ENCODE data around the gene PLA2G2D.

Gene PLA2G2D

DNA sequence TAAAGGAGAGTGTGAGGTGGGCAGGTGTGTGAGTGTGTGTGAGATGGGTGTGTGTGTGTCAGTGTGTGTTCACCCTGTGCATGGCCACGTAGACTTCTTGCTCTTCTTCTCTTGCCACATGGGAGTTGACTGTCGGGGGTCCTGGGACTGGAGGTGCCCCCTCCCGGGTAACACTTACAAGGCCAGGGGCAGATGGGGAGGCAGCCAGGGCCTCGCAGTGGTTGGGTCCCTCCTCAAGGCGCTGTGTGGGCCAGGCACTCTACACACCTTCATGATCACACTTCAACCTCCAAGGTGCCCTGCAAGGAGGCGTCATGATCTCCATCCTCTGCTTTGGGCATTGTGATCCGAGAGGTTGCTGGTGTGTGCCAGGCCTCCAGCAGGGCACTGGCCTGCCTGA lies 22.1 kb upstream of the PLA2G2D start:
- peak overlapping the region; percentile 74; the same call in 1 of the 2 replicates for H3K27ac ChIP-seq
- TF ChIP-seq, protein P1, sequence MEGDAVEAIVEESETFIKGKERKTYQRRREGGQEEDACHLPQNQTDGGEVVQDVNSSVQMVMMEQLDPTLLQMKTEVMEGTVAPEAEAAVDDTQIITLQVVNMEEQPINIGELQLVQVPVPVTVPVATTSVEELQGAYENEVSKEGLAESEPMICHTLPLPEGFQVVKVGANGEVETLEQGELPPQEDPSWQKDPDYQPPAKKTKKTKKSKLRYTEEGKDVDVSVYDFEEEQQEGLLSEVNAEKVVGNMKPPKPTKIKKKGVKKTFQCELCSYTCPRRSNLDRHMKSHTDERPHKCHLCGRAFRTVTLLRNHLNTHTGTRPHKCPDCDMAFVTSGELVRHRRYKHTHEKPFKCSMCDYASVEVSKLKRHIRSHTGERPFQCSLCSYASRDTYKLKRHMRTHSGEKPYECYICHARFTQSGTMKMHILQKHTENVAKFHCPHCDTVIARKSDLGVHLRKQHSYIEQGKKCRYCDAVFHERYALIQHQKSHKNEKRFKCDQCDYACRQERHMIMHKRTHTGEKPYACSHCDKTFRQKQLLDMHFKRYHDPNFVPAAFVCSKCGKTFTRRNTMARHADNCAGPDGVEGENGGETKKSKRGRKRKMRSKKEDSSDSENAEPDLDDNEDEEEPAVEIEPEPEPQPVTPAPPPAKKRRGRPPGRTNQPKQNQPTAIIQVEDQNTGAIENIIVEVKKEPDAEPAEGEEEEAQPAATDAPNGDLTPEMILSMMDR (conservative IDR thresholded peaks at IDR 0.05): no peak

DNA sequence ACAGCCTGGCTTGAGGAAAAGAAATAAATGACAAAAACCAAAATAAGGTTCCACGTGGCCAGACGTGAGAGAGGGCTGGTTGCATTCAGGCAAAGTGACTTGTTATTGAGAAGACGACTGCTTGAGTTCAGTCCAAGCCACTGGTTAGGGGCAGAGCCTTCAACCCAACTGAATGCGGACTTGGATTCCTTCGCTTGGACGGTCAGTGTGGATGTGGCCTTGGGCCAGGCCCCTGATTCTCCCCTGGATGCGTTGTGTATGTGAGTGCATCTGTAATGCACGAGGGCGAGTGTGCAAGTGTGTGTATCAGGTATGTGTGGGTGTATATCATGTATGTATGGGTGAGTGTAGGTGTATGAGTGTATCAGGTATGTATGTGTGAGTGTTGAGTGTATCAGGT lies 21.7 kb upstream of the PLA2G2D start:
- H3K27ac ChIP-seq: peak overlapping the region; percentile 74
- TF ChIP-seq, protein P1 (conservative IDR thresholded peaks at IDR 0.05): no peak

DNA sequence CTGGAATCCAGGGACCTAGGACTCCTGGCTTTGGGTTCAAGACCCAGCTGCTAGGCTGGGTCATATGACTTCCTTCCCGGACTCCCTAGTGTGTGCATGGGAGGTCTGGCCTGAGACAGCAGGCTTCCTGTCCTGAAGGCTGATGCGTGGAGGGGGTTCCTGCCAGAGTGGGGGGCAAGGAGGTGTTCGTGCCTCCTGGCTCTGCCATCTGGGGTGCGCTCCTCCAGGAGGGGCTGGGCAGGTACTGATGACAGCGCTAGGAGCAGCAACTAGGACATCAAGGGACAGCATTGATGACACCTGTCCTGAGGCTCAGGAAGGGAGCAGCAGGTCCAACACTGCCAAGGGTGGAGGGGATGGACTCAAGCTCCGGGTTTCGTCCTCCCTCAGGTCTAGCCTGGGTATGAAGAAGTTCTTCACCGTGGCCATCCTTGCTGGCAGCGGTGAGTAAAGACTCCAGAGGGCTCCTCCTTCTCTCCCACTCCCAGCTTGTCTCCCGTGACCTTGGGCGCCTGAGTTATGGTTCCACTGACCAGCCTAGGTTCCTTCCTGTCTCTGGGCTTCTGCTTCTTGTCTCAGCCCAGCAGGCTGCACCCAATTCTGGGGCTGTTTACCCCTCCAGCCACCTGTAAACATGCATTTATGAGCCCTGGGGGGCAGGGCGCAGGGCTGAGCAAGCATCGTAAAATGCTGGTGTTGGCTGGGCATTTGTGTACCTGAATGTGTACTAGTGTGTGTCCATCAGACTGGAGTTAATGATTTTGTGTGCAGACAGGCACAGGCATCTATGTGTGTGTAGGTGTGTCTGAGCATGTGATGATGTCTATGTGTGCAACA lies 20.7 kb upstream of the PLA2G2D start:
- TF ChIP-seq, protein P1 (conservative IDR thresholded peaks at IDR 0.05): no peak
- peak overlapping the region; percentile 74 for H3K27ac ChIP-seq

DNA sequence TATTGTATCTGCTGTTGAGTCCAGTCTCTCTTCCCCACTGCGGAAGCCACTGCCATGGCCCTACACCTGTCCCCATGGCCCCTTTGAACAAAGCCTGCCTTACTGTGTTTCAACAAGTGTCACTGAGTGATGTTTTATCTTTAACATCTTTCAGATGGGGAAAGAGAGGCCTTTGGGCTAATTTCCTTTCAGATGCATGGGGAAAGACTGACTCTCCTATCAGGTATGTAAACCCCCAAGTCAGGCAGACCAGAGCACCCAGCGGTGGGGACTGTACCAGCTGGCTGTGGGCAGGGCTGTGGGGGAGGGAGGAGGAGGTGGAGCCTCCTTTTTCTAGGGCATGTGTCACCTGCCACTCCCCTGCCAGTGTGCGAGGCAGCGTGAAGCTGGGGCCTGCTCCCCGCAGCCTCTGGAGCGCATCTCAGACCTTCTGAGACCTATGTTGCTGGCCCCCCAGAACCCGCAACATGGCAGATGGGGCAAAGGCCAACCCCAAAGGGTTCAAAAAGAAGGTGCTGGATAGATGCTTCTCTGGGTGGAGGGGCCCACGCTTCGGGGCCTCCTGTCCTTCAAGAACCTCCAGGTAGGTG lies 19.7 kb upstream of the PLA2G2D start, which contains the start of gene PLA2G2F:
TSS of gene PLA2G2F (plus strand) at position 363 of the 590 bp plus-strand sequence. CDS start at position 468, 105 bp downstream.
- peak within 1 kb of the TSS; percentile 74 for H3K27ac ChIP-seq
- TF ChIP-seq, protein P1 (conservative IDR thresholded peaks at IDR 0.05): no peak

DNA sequence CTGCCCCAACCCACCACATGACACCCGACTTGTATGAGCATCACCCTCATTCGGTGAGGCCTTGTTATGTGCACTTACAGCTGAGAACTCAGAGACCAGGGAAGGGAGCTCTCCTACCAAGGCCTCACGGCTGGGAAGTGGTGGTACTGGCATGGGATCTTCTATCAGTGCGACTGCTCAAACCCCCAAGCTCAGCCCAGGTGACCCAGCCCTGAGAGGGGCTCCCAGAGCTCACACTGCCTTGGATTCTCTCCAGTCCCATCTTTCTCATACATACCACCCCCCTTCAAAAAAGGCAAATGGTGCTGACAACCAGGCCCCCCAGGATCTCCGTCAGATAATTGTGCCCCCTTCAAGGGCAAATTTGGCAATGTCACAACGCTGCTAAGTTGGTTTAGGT lies 19.0 kb upstream of the PLA2G2D start:
- H3K27ac ChIP-seq: peak overlapping the region; percentile 74; the same call in 1 of the 2 replicates
- TF ChIP-seq, protein P1 (conservative IDR thresholded peaks at IDR 0.05): no peak

DNA sequence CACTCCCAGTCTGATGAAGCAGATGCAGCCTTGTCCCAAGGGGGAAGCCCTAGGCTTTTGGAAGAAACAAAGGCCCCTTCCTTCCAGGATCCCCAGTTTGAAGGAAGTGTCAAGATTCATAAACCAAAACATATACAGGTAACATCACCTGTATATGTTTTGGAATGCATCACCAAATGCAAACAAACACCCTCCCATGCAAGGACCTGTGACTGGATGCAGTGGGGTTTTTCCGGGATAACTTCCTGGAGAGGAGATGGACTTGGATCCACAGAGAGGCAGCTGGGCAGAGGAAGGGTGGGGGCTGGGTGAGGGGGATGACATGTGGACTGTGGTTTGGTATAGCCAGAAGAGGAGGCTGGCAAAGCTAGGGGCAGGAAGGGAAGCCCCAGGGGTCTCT lies 18.3 kb upstream of the PLA2G2D start:
- TF ChIP-seq, protein P1 (conservative IDR thresholded peaks at IDR 0.05): no peak
- H3K27ac ChIP-seq: peak overlapping the region; percentile 56

GRCh38 chr1:20137055-20137454 lies 17.7 kb upstream of the PLA2G2D start:
- peak overlapping the region; percentile 56 for H3K27ac ChIP-seq
- TF ChIP-seq, protein P1 (conservative IDR thresholded peaks at IDR 0.05): no peak
